NK-92 (cell line): Measurements from ENCODE around the gene SIL1.

Experiments used
- DNase-seq: peaks from one replicate; lab custom pipeline; 2025; ENCODE audit not compliant: unreplicated experiment; lab: John Stamatoyannopoulos, UW

Gene SIL1

GRCh38 chr5:138964647-138965201 is 233.4 kb downstream of the SIL1 start:
- no peak for DNase-seq

- DNase-seq, result no peak
These were observed 234.3 kb downstream of the SIL1 start for GRCh38 chr5:138963763-138964371.

DNA sequence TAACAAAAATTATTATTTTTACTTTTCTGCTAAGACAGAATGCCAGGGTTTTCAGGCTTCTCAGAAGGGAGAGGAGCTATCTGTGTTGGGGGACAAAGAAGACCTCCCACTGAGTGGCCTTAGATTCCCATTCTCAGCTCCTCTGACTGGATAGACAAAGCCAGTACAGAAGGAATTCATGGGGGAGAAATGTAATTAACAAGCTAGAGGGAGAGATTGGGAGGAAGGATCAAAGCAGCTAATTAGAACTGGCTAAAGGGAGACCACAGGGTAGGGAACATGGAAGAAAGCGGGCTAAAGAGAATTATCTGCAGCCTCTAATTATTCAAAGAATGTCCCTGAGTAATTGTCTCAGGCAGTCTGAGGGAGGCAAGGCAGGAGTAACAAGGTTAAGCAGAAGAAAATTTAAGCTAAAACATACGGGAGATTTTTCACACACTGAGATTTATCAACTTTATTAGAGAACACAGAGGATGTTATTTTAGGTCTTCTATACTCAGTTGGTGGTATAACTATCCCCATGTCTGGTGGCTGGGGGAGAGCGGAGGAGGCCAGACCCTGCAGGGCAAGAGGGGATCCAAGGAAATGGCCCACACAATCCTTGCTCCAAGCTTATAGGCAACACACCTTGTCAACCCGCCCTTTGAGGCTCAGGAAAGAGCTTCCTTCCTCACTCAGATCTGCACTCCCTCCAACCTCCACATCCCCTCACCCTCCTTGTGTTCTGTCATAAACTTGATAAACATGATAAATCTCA is 235.4 kb downstream of the SIL1 start:
- no peak for DNase-seq

GRCh38 chr5:138961729-138962128 is 236.4 kb downstream of the SIL1 start:
- DNase-seq, result no peak

- no peak for DNase-seq
These were observed 236.9 kb downstream of the SIL1 start for GRCh38 chr5:138961221-138961620.

DNA sequence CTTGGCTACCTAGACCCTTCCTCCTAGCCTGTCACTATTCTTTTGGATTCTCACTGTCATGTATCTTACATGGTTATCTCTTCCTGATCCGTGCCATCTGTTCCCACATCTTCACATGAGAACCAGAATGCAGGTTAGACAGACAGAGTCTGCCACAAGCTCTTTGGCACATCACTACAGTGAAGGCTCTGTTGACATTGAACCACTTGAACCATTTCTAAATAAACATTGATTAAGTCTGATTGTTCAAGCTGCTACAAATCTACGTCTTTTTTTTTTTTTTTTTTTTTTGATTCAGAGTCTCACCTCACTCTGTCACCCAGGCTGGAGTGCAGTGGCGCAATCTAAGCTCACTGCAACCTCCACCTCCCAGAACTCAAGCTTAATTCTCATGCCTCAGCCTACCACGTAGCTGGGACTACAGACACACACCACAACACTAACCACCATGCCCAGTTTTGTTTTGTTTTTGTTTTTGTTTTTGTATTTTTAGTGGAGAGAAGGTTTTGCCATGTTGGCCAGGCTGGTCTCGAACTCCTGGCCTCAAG is 237.9 kb downstream of the SIL1 start:
- DNase-seq, result no peak

GRCh38 chr5:138956801-138957200 is 241.4 kb downstream of the SIL1 start:
- DNase-seq, result no peak

DNA sequence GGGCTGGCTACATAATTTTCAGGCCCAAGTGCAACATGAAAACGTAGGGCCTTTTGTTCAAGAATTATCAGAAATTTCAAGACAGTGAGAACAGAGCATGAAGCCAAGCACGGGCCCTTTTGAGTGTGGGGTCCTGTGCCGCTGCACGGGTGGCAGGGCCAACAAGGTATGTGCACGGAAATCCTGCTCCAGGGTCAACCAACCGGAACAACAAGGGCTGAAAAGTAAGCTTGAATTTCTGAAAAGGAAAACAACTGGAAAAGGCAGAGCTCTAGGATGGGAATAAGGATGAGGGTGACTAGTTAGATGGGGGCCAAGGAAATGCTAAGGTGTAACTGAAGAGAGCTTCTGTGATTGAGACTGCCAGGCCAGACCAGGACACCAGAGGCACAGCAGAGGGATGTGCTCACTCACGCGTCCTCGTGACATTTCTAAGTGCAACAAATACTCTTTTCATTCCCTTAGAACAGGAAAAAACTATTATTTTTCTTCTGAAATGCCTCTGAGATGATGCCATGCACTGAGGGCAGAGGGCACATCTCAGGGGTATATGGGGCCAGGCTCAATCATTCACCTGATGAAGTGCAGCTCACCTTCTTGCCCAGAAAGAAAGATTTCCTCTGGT is 242.4 kb downstream of the SIL1 start:
- DNase-seq, result no peak

DNA sequence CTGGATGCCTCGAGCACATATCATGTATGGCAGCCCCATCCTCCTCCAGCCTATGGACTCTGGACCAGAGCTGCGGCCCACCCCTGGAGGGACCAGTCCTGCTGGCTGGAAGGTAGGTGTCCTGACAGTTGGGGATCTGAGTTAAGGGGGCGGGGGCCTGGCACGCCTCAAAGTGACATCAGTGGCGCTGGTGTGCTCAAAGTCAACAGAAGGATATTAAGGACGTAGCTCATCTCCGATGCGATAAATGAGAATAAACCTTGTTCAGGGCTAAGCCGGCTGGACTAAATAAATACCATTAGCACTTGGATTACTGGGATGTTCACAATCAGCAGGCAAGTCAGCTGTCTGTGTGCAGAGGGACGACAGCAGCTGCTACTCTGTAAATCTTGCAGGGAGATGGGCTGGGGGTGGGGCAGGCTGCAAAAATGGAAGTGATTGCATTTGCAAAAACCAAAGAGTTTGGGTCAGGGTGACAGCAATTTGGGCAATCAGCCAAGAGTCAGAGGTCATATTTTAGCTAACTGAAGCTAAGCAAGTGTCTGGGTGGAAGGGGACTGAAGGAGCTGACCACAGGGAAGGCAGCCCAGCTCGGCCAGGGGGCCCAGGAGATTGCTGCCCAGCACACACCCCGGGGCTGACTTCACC is 243.0 kb downstream of the SIL1 start:
- DNase-seq, result no peak

- no peak for DNase-seq
These were observed 243.7 kb downstream of the SIL1 start for GRCh38 chr5:138954257-138955012.

GRCh38 chr5:138953387-138954256 is 244.5 kb downstream of the SIL1 start:
- no peak for DNase-seq

- DNase-seq, result no peak
These were observed 245.2 kb downstream of the SIL1 start for GRCh38 chr5:138952962-138953361.

- DNase-seq, result no peak
These were observed 246.0 kb downstream of the SIL1 start for GRCh38 chr5:138951986-138952735.

DNA sequence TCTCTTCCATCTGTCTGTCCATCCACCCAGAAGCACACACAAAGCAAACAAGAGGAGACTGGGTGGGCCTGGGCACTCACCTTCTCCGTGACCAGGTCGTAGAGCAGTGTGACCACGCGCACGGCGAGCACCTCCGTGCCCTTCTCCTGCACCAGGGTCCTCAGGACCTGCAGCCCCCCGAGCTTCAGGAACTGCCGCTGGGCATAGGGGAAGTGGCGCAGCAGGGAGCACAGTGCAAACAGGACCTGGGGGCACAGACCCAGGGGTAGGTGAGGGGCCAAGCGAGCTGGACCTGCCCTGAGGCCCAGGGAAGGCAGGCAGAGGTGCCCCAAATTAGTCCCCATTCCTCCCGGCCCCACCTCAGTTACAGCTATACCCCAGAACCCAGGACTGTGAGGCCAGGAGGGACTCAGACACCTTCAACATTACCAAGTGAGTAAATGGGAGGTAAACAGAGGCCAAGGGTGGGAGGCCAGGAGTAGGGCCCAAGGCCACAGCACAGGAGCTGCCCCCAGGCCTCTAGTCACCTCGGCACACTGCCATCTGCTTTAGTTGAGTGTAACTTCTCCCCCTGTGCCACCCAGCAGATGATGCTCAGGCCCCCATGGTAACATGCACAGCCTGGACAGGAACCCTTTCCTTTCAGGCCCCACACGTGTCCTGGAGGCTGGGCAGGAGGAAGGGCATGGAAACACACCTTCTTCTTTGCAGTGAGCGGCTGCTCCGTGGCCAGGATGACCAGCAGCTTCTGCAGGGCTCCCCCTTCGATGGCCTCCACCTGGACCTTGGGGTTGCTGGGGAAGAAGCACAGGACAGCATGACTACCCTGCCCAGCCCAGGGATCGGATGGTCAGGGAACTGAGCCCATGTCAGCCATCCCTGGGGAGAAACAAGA is 246.8 kb downstream of the SIL1 start:
- no peak for DNase-seq

DNA sequence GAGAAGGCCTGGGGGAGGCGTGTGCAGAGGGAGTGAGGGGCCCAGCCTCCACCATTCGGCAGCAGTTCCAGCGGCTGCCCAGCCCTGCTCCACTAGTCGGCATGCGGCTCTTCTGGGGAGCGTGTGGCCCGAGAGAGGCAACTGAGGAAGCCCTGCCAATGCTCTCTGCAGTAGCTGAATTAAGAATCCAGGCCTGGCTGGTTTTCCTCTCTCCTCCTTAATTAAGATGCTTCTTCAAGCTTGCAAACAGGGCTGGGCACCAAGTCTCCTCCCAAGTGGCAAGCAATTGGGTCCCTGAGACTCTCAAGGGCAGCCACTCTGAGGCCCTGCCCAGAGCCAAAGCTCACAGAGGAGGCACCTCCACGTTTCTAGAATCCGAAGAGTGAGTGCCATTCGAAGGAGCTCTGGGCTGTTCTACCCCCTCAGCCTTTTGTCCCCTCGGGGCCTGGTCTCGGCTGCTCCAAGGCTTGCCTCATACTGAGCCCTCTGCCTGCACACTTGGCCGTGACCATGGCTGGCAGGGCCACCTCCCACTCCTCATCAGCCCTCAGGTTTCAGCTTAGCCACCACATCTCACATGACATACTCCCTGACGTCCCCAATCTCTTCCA is 247.6 kb downstream of the SIL1 start:
- DNase-seq, result no peak

GRCh38 chr5:138949988-138950387 is 248.2 kb downstream of the SIL1 start:
- DNase-seq, result no peak

- no peak for DNase-seq
These were observed 249.0 kb downstream of the SIL1 start for GRCh38 chr5:138949223-138949574.
